Calu3 (cell line): ENCODE results near the gene ZBTB16. TPM values are rescaled to one million over a fixed set of nuclear protein-coding genes. Genes with fewer than 3 reads are reported as not detected.

ENCODE experiments used
- BruUV-seq: library from RNA; stranded (reverse); fragments of 400-500 nt; replicated peaks from 2 replicates; lab custom pipeline; 2021; lab: Mats Ljungman, UMichigan
- CTCF ChIA-PET: fragments of 300-600 bp; sonication (Branson Sonifier 250); formaldehyde crosslinking; loops from one replicate; lab custom pipeline; 2022; ENCODE audit warnings: antibody characterized with exemption; lab: Charles Lee
- DNase-seq: peaks from one replicate; pipeline ENCODE4 v3.0.0; 2022
- H3K27ac Mint-ChIP-seq: one replicate; pipeline ENCODE4 v1.8.0; 2022; ENCODE audit warnings: mixed read lengths; ENCODE audit not compliant: unreplicated experiment
- H3K27me3 Mint-ChIP-seq: one replicate; pipeline ENCODE4 v1.8.0; 2022; ENCODE audit warnings: mixed read lengths; ENCODE audit not compliant: unreplicated experiment
- H3K36me3 Mint-ChIP-seq: one replicate; pipeline ENCODE4 v1.8.0; 2022; ENCODE audit warnings: mild to moderate bottlenecking, moderate library complexity, mixed read lengths; ENCODE audit not compliant: insufficient read depth, unreplicated experiment
- H3K4me1 Mint-ChIP-seq: one replicate; pipeline ENCODE4 v1.8.0; 2022; ENCODE audit warnings: mild to moderate bottlenecking, low read depth, mixed read lengths; ENCODE audit not compliant: unreplicated experiment
- H3K4me3 Mint-ChIP-seq: one replicate; pipeline ENCODE4 v1.8.0; 2022; ENCODE audit warnings: mild to moderate bottlenecking, low read depth, moderate library complexity, mixed read lengths; ENCODE audit not compliant: unreplicated experiment
- H3K9me3 Mint-ChIP-seq: one replicate; pipeline ENCODE4 v1.8.0; 2022; ENCODE audit warnings: low read depth, mixed read lengths; ENCODE audit not compliant: unreplicated experiment
- CTCF ChIP-seq: fragments of 200-600 bp; IDR thresholded peaks from one replicate; pipeline ENCODE4 v1.8.0; 2022; ENCODE audit warnings: antibody characterized with exemption; ENCODE audit not compliant: unreplicated experiment
- intact Hi-C: fragments of 100-400 bp; cut with micrococcal nuclease; formaldehyde crosslinking; loops from one replicate; pipeline ENCODE4 v1.10.0; 2022; ENCODE audit not compliant: unreplicated experiment
- total RNA-seq: library from RNA; stranded (reverse); gene quantifications from 2 replicates; pipeline ENCODE4 v1.2.3, GENCODE V29; 2022

Gene ZBTB16
- total RNA-seq, 1 experiment from 2014 or later = not detected

GRCh38 chr11:114116800-114117199 is 57.3 kb downstream of the ZBTB16 start:
- TF ChIP-seq CTCF = no peak
- no TSS peak for BruUV-seq
- H3K9me3 Mint-ChIP-seq = no peaks in the 10 kb centered on the region
- CTCF ChIA-PET = interaction anchor here (0.8 kb wide), 1 partner anchor 17 kb away, joined by 6 read pairs; no protein-coding TSS in a partner anchor
- no peak overlapping the region for H3K27ac Mint-ChIP-seq
- intact Hi-C loops = no loop called here
- peaks cover 100% of the 10 kb centered on the region for H3K27me3 Mint-ChIP-seq
- DNase-seq = no peak
- H3K36me3 Mint-ChIP-seq = no peaks in the 10 kb centered on the region
- H3K4me3 Mint-ChIP-seq = no peak overlapping the region
- no peaks in the 10 kb centered on the region for H3K4me1 Mint-ChIP-seq

- Mint-ChIP-seq H3K4me3 (no peak overlapping the region), H3K36me3 (no peaks in the 10 kb centered on the region), H3K4me1 (no peaks in the 10 kb centered on the region), H3K9me3 (no peaks in the 10 kb centered on the region), H3K27me3 (peaks cover 95% of the 10 kb centered on the region), H3K27ac (no peak overlapping the region)
- intact Hi-C loops = no loop called here
- TF ChIP-seq CTCF = no peak
- BruUV-seq = no TSS peak
- DNase-seq = no peak
- CTCF ChIA-PET = interaction anchor here (0.5 kb wide), 1 partner anchor 117 kb away, joined by 4 read pairs; no protein-coding TSS in a partner anchor
Observed at GRCh38 chr11:114120606-114121005, 61.1 kb downstream of the ZBTB16 start.

- intact Hi-C loops = no loop called here
- Mint-ChIP-seq H3K27ac (no peak overlapping the region), H3K4me1 (no peaks in the 10 kb centered on the region), H3K27me3 (peaks cover 95% of the 10 kb centered on the region), H3K4me3 (no peak overlapping the region), H3K9me3 (no peaks in the 10 kb centered on the region), H3K36me3 (no peaks in the 10 kb centered on the region)
- no peak for DNase-seq
- BruUV-seq = no TSS peak
- CTCF ChIA-PET = no interaction called here
- TF ChIP-seq CTCF = no peak
Observed at GRCh38 chr11:114121138-114121537, 61.6 kb downstream of the ZBTB16 start.

GRCh38 chr11:114121804-114122504 is 62.4 kb downstream of the ZBTB16 start:
- no peak overlapping the region for H3K4me3 Mint-ChIP-seq

More at GRCh38 chr11:114121804-114122504, 62.4 kb downstream of the ZBTB16 start:
- H3K27ac Mint-ChIP-seq = no peak overlapping the region
- CTCF ChIA-PET = no interaction called here
- no peak for TF ChIP-seq CTCF
- no peaks in the 10 kb centered on the region for H3K36me3 Mint-ChIP-seq
- H3K27me3 Mint-ChIP-seq = peaks cover 95% of the 10 kb centered on the region
- no peaks in the 10 kb centered on the region for H3K4me1 Mint-ChIP-seq
- H3K9me3 Mint-ChIP-seq = no peaks in the 10 kb centered on the region
- intact Hi-C loops = no loop called here
- DNase-seq = no peak
- BruUV-seq = no TSS peak
